H9 (cell line): ENCODE measurements around the gene UST. TPM values are rescaled to one million over a fixed set of nuclear protein-coding genes. Genes with fewer than 3 reads are reported as not detected.

ENCODE experiments used
- DNase-seq: peaks from one replicate; pipeline ENCODE4 v3.0.0-alpha.2; 2017
- H2AFZ ChIP-seq: one replicate; pipeline ENCODE4 v1.6.1; 2013; ENCODE audit warnings: mild to moderate bottlenecking, low read length, control low read depth, moderate library complexity
- H2AK5ac ChIP-seq: 2 replicates; pipeline ENCODE4 v1.6.1; 2013; ENCODE audit warnings: low read length, control low read depth, mixed read lengths; ENCODE audit not compliant: insufficient read length
- H2BK120ac ChIP-seq: one replicate; pipeline ENCODE4 v1.6.1; 2013; ENCODE audit warnings: low read depth, mild to moderate bottlenecking, low read length, control low read depth, inconsistent platforms; ENCODE audit not compliant: poor library complexity, severe bottlenecking
- H2BK12ac ChIP-seq: 2 replicates; pipeline ENCODE4 v1.6.1; 2013; ENCODE audit warnings: low read length, control low read depth, mixed read lengths, low read depth; ENCODE audit not compliant: insufficient read length
- H2BK15ac ChIP-seq: 2 replicates; pipeline ENCODE4 v1.6.1; 2013; ENCODE audit warnings: low read depth, low read length, control low read depth
- H2BK20ac ChIP-seq: one replicate; pipeline ENCODE4 v1.6.1; 2013; ENCODE audit warnings: low read depth, mild to moderate bottlenecking, low read length, control low read depth, inconsistent platforms; ENCODE audit not compliant: poor library complexity, severe bottlenecking
- H2BK5ac ChIP-seq: 2 replicates; pipeline ENCODE4 v1.6.1; 2013; ENCODE audit warnings: low read length, control low read depth, mixed read lengths; ENCODE audit not compliant: insufficient read length
- H3K14ac ChIP-seq: 2 replicates; pipeline ENCODE4 v1.6.1; 2013; ENCODE audit warnings: low read length, control low read depth; ENCODE audit not compliant: insufficient read depth
- H3K18ac ChIP-seq: 2 replicates; pipeline ENCODE4 v1.6.1; 2013; ENCODE audit warnings: low read depth, mild to moderate bottlenecking, mixed read lengths, low read length, control low read depth; ENCODE audit not compliant: insufficient read length
- H3K23ac ChIP-seq: 2 replicates; pipeline ENCODE4 v1.6.1; 2013; ENCODE audit warnings: low read length, control low read depth, mixed read lengths, low read depth; ENCODE audit not compliant: insufficient read length
- H3K23me2 ChIP-seq: 2 replicates; pipeline ENCODE4 v1.6.1; 2013; ENCODE audit warnings: low read depth, mild to moderate bottlenecking, mixed read lengths, low read length, control low read depth; ENCODE audit not compliant: insufficient read length, poor library complexity, severe bottlenecking
- H3K27ac ChIP-seq: 2 replicates; pipeline ENCODE4 v1.5.1; 2013; ENCODE audit warnings: low read length, control low read depth, mixed read lengths, low read depth; ENCODE audit not compliant: insufficient read length
- H3K27me3 ChIP-seq: 2 replicates; pipeline ENCODE4 v1.6.1; 2013; ENCODE audit warnings: low read length, control low read depth, inconsistent platforms; ENCODE audit not compliant: insufficient read depth
- H3K4ac ChIP-seq: 2 replicates; pipeline ENCODE4 v1.6.1; 2013; ENCODE audit warnings: low read depth, mild to moderate bottlenecking, control low read depth, inconsistent platforms, low read length, moderate library complexity
- H3K4me1 ChIP-seq: 2 replicates; pipeline ENCODE4 v1.6.1; 2013; ENCODE audit warnings: low read length, control low read depth, inconsistent platforms; ENCODE audit not compliant: insufficient read depth
- H3K4me2 ChIP-seq: 2 replicates; pipeline ENCODE4 v1.6.1; 2013; ENCODE audit warnings: low read length, control low read depth, mixed read lengths; ENCODE audit not compliant: insufficient read length, insufficient read depth
- H3K56ac ChIP-seq: 2 replicates; pipeline ENCODE4 v1.6.1; 2013; ENCODE audit warnings: low read depth, mild to moderate bottlenecking, mixed read lengths, low read length, control low read depth; ENCODE audit not compliant: insufficient read length
- H3K79me1 ChIP-seq: 2 replicates; pipeline ENCODE4 v1.6.1; 2013; ENCODE audit warnings: low read depth, mild to moderate bottlenecking, moderate library complexity, low read length, control low read depth, inconsistent platforms; ENCODE audit not compliant: insufficient read depth, poor library complexity, severe bottlenecking
- H3K79me2 ChIP-seq: 2 replicates; pipeline ENCODE4 v1.6.1; 2013; ENCODE audit warnings: low read length, control low read depth, inconsistent platforms; ENCODE audit not compliant: insufficient read depth
- H3K9ac ChIP-seq: 2 replicates; pipeline ENCODE4 v1.6.1; 2013; ENCODE audit warnings: low read length, control low read depth, mixed read lengths; ENCODE audit not compliant: insufficient read length; ENCODE audit errors: extremely low read depth
- H3K9me3 ChIP-seq: one replicate; pipeline ENCODE4 v1.6.1; 2013; ENCODE audit warnings: low read depth, low read length, inconsistent platforms; ENCODE audit not compliant: control insufficient read depth
- H3T11ph ChIP-seq: one replicate; pipeline ENCODE4 v1.6.1; 2013; ENCODE audit warnings: mild to moderate bottlenecking, low read length, control low read depth, inconsistent platforms
- H4K20me1 ChIP-seq: one replicate; pipeline ENCODE4 v1.6.1; 2013; ENCODE audit not compliant: control insufficient read depth, insufficient read length, insufficient read depth
- H4K5ac ChIP-seq: 2 replicates; pipeline ENCODE4 v1.6.1; 2013; ENCODE audit warnings: low read depth, mild to moderate bottlenecking, mixed read lengths, low read length, control low read depth; ENCODE audit not compliant: insufficient read length
- H4K8ac ChIP-seq: replicated peaks from 2 replicates; pipeline ENCODE4 v1.6.1; 2013; ENCODE audit warnings: low read length, control low read depth, mixed read lengths, low read depth; ENCODE audit not compliant: insufficient read length
- H4K91ac ChIP-seq: 2 replicates; pipeline ENCODE4 v1.6.1; 2013; ENCODE audit warnings: low read depth, mild to moderate bottlenecking, moderate library complexity, mixed read lengths, low read length, control low read depth; ENCODE audit not compliant: insufficient read length
- H3K27ac Mint-ChIP-seq, 3 experiments: 2 replicates in 2 of 3; 3 replicates in 1 of 3; pipeline ENCODE4 v1.8.0; 2020 to 2021; ENCODE audit warnings: mixed read lengths in 3 of 3, mild to moderate bottlenecking in 1 of 3, moderate library complexity in 1 of 3
- H3K27me3 Mint-ChIP-seq: 2 replicates; pipeline ENCODE4 v1.8.0; 2021; ENCODE audit warnings: low read depth, mild to moderate bottlenecking, moderate library complexity, mixed read lengths
- H3K36me3 Mint-ChIP-seq, 3 experiments: 2 replicates in 2 of 3; 3 replicates in 1 of 3; pipeline ENCODE4 v1.8.0; 2020 to 2021; ENCODE audit warnings: low read depth in 3 of 3, mixed read lengths in 3 of 3; ENCODE audit not compliant: insufficient read depth in 1 of 3
- H3K4me1 Mint-ChIP-seq, 2 experiments: 2 replicates each; pipeline ENCODE4 v1.8.0; 2020; ENCODE audit warnings: mixed read lengths in 2 of 2
- H3K4me3 Mint-ChIP-seq, 2 experiments: 2 replicates in 1 of 2; 3 replicates in 1 of 2; pipeline ENCODE4 v1.8.0; 2020 to 2021; ENCODE audit warnings: mild to moderate bottlenecking in 2 of 2, mixed read lengths in 2 of 2, moderate library complexity in 1 of 2
- H3K9me3 Mint-ChIP-seq, 2 experiments: 2 replicates in 1 of 2; 3 replicates in 1 of 2; pipeline ENCODE4 v1.8.0; 2020; ENCODE audit warnings: mild to moderate bottlenecking in 2 of 2, mixed read lengths in 2 of 2, moderate library complexity in 1 of 2
- WGBS: extraction: QIAGEN DNeasy Blood & Tissue Kit; methylation state at CpG from one replicate; pipeline ENCODE4 v1.1.7; 2013; ENCODE audit warnings: missing lambda C conversion rate, low lambda C conversion rate, mixed read lengths; ENCODE audit not compliant: insufficient read length; ENCODE audit errors: extremely low coverage; 5-methylcytosine and 5-hydroxymethylcytosine counted together
- total RNA-seq: library from RNA; stranded (reverse); gene quantifications from 2 replicates; pipeline ENCODE4 v1.2.1, GENCODE V29; 2021
- TF ChIP-seq, protein P1 (sequence below): fragments of 200-600 bp; sonication (generic); conservative IDR thresholded peaks from 3 replicates; pipeline ENCODE4 v1.8.0; 2021; ENCODE audit warnings: antibody characterized with exemption, mild to moderate bottlenecking

The UST gene
- total RNA-seq, 1 experiment from 2014 or later, result 14.4 TPM

DNA sequence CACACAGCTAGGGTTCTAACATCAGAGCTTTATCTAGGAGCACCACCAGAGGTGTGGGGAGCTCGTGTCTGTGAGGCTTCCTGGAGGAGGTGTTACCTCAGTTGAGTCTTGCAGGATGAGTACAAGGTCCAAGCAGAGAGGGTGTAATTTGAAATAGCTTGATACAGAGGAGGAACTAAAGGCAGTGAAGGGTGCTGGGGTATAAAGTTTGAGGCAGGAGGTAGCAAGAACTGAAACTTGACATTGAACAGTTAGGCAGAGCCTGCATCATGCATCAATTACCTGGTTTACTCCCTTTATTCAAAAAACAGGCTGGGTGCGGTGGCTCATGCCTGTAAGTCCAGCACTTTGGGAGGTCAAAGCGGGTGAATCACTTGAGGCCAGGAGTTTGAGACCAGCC, 241.2 kb downstream of the UST start:
- Histone ChIP-seq H3K4ac (no peak overlapping the region), H3K4me1 (peaks cover 10% of the 10 kb centered on the region), H3K23me2 (no peaks in the 10 kb centered on the region), H2AFZ (no peak overlapping the region), H2AK5ac (no peak overlapping the region), H3K14ac (no peak overlapping the region), H3K4me2 (no peak overlapping the region), H3K9ac (no peak overlapping the region), H2BK12ac (no peak overlapping the region), H2BK5ac (no peak overlapping the region), H4K8ac (no peak overlapping the region), H3K23ac (no peak overlapping the region), H3K56ac (no peak overlapping the region), H2BK20ac (no peak overlapping the region), H3T11ph (no peak overlapping the region), H3K9me3 (no peaks in the 10 kb centered on the region), H2BK120ac (no peak overlapping the region), H3K27ac (no peak overlapping the region), H3K27me3 (no peaks in the 10 kb centered on the region), H3K79me2 (peaks cover 2% of the 10 kb centered on the region; the same call in 1 of the 2 replicates), H4K20me1 (no peaks in the 10 kb centered on the region), H3K18ac (no peak overlapping the region), H4K91ac (no peak overlapping the region), H4K5ac (no peak overlapping the region), H3K79me1 (no peaks in the 10 kb centered on the region), H2BK15ac (no peak overlapping the region)
- Mint-ChIP-seq H3K9me3 (peaks cover 2 to 7% of the 10 kb centered on the region in 2 experiments; a peak in 4 of 5 replicates), H3K36me3 (peaks cover 10 to 32% (median 17%) of the 10 kb centered on the region in 3 experiments), H3K4me3 (no peak overlapping the region), H3K27me3 (no peaks in the 10 kb centered on the region), H3K4me1 (peaks cover 39 to 45% of the 10 kb centered on the region in 2 experiments), H3K27ac (peak overlapping the region in 1 of 3 experiments; percentile 80; a peak in 2 of 7 replicates)
- WGBS, result no CpG with 5 or more reads among the region's 3 CpGs
- TF ChIP-seq, protein P1, sequence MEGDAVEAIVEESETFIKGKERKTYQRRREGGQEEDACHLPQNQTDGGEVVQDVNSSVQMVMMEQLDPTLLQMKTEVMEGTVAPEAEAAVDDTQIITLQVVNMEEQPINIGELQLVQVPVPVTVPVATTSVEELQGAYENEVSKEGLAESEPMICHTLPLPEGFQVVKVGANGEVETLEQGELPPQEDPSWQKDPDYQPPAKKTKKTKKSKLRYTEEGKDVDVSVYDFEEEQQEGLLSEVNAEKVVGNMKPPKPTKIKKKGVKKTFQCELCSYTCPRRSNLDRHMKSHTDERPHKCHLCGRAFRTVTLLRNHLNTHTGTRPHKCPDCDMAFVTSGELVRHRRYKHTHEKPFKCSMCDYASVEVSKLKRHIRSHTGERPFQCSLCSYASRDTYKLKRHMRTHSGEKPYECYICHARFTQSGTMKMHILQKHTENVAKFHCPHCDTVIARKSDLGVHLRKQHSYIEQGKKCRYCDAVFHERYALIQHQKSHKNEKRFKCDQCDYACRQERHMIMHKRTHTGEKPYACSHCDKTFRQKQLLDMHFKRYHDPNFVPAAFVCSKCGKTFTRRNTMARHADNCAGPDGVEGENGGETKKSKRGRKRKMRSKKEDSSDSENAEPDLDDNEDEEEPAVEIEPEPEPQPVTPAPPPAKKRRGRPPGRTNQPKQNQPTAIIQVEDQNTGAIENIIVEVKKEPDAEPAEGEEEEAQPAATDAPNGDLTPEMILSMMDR, result no peak
- no peak for DNase-seq
